ENCODE data around the gene OCRL. TPM values are rescaled to one million over a fixed set of nuclear protein-coding genes. Genes with fewer than 3 reads are reported as not detected.

Gene OCRL
- 17.4 and 18.9 TPM in 2 replicates for total RNA-seq

DNA sequence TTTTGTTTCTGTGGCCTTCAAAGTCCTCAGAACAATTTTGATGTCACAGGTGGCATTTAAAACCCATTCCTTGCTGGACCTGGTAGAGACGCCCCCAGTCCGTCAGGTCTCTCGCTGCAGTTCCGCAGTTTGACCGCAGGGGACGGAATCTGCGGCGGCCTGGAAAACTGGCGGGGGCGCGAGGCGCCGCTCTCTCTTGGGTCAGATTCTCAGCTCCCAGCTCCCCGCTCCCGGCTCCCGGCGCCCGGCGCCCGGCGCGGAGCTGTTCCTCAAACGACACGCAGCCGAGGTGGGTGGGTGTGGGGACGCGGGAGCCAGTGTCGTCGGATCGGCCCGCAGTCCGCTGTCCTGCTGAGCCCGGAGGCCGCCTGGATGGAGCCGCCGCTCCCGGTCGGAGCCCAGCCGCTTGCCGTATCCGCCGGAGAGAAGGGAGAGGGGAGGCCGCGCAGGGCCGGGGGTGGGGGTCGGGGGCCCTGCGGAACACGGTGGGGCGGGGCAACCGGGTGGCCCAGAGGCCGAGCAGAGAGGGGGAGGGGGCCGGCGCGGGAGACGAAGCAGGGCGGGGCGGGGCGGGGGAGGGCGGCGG lies at the start of gene OCRL:
TSS of gene OCRL (plus strand) at position 192 of the 586 bp plus-strand sequence. CDS start at position 373, 181 bp downstream.

DNA sequence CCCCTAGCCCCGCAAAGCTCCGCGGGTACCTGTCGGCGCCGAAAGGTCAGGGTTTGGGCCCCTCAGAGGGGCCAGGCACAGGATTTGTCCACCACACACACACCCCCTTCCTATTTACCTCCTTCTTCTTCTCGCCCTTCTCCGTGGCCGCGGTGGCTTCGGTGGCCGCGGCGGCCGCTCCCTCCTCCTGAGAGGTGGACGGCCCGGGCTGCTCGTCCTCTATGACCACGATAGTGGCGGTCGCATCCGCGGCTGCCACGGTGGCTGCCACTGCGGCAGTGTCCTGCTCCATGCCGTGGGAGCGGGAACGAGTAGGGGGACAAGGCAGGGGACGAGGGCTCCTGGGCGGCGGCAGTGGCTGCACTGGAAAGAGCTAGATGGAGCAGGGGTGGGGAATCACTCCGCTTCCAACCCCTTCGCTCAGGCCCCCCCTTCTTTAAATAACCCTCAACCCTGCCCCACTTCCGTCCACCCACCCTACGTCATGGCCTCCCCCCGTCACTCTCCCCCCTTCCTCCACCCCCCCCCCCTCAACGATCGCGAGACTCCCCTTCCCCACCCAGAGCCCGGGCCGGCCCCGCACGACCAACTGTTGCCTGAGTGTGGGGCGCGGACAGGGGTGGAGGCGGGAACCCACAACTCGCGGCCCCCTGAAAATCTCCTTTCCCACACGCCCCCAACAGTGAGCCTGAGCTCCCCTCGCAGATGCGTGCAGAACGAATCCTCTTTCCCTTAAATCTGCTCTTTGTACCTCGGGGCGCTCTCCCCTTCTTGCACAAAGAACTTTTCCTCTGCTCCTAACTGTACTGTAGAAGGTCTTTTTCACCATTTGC lies 16.8 kb upstream of the OCRL start, which contains the start of gene SMARCA1:
TSS of gene SMARCA1 (minus strand) at position 412 of the 833 bp plus-strand sequence. CDS start at position 292, 120 bp downstream.

Small RNA genes within 50 kb of the gene (small RNA-seq; reads per million reads assigned to genes)
- gene RF01169: not detected

Other genes starting within 250 kb of the OCRL start
- 28.3 and 31.7 TPM in 2 replicates for gene SMARCA1, start 16.8 kb upstream of the OCRL start, total RNA-seq
- 237 and 274 TPM in 2 replicates for gene APLN, start 114.7 kb downstream of the OCRL start, total RNA-seq
- gene XPNPEP2, start 198.7 kb downstream of the OCRL start, total RNA-seq: not detected in 2 replicates
- under 0.01 TPM in 1 of 2 replicates, not detected in the other for gene SASH3, start 239.7 kb downstream of the OCRL start, total RNA-seq

All from vein endothelial cell (primary cell).